HCT116 (cell line): ENCODE measurements around the gene PCYT1B. TPM values are rescaled to one million over a fixed set of nuclear protein-coding genes. Genes with fewer than 3 reads are reported as not detected.

Source experiments
- ATAC-seq: fragments of 200-7000 bp; cut with Tn5 transposase; 2 replicates; pipeline ENCODE4 v1.9.1; 2020; ENCODE audit warnings: mild to moderate bottlenecking, moderate library complexity
- BruUV-seq: library from RNA; stranded (reverse); fragments of 400-500 nt; replicated peaks from 2 replicates; lab custom pipeline; 2021; lab: Mats Ljungman, UMichigan
- CTCF ChIA-PET: fragments of 300-600 bp; sonication (Branson Sonifier 250); formaldehyde crosslinking; loops from one replicate; lab custom pipeline; 2021; ENCODE audit warnings: antibody characterized with exemption; lab: Charles Lee
- POLR2A ChIA-PET: fragments of 300-600, 350-600 bp; sonication (Branson Sonifier 250); formaldehyde crosslinking; loops from one replicate; lab custom pipeline; 2021; ENCODE audit warnings: antibody characterized with exemption; lab: Charles Lee
- RAD21 ChIA-PET, 2 experiments: fragments of 300-600 bp; sonication (Branson Sonifier 250); formaldehyde crosslinking; loops; one replicate each; lab custom pipeline; 2023; ENCODE audit warnings: low total read pairs in 2 of 2; ENCODE audit not compliant: uncharacterized antibody in 2 of 2, unreplicated experiment in 2 of 2, low non-redundant PET in 1 of 2; lab: Charles Lee
- DNase-seq: peaks from one replicate; pipeline ENCODE4 v3.0.0-alpha.2; 2010; ENCODE audit warnings: low read depth, low spot score
- H2AFZ ChIP-seq: fragments of 200-600 bp; shearing (Covaris generic), sonication (generic); 2 replicates; pipeline ENCODE4 v1.6.1; 2017; ENCODE audit warnings: low read depth, mixed run types, mixed read lengths, antibody characterized with exemption, low read length; ENCODE audit not compliant: poor library complexity, severe bottlenecking
- H3K27ac ChIP-seq: 2 replicates; pipeline ENCODE4 v1.5.1; 2012; ENCODE audit warnings: low read depth, low read length
- H3K27me3 ChIP-seq: fragments of 200-600 bp; sonication (generic); 2 replicates; pipeline ENCODE4 v1.6.1; 2016; ENCODE audit warnings: mixed run types, low read length, mixed read lengths; ENCODE audit not compliant: insufficient read depth
- H3K36me3 ChIP-seq, 2 experiments: fragments of 200-500 bp in 1 of 2; fragments of 200-600 bp in 1 of 2; sonication (Bioruptor generic) in 1 of 2; sonication (generic) in 1 of 2; 2 replicates each; pipeline versions ENCODE4 v1.5.1 to v1.6.1; 2014 to 2016; ENCODE audit warnings: low read length in 2 of 2, inconsistent platforms in 1 of 2, mixed read lengths in 1 of 2, mixed run types in 1 of 2; ENCODE audit not compliant: insufficient read depth in 2 of 2, control insufficient read depth in 1 of 2
- H3K4me1 ChIP-seq, 2 experiments: fragments of 200-600 bp in 1 of 2; sonication (generic) in 1 of 2; 2 replicates each; pipeline versions ENCODE4 v1.5.1 to v1.6.1; 2012 to 2017; ENCODE audit warnings: low read length in 2 of 2, inconsistent platforms in 1 of 2, mild to moderate bottlenecking in 1 of 2, mixed read lengths in 1 of 2, mixed run types in 1 of 2, moderate library complexity in 1 of 2; ENCODE audit not compliant: insufficient read depth in 2 of 2, control insufficient read depth in 1 of 2
- H3K4me2 ChIP-seq: fragments of 200-600 bp; sonication (generic); 2 replicates; pipeline ENCODE4 v1.6.1; 2017; ENCODE audit warnings: mixed run types, low read length, mixed read lengths
- H3K4me3 ChIP-seq, 2 experiments: fragments of 200-600 bp in 1 of 2; sonication (generic) in 1 of 2; replicated peaks in 1 of 2; 2 replicates each; pipeline ENCODE4 v1.5.1; 2011 to 2016; ENCODE audit warnings: low read length in 2 of 2, control low read depth in 1 of 2, low read depth in 1 of 2, mild to moderate bottlenecking in 1 of 2, mixed read lengths in 1 of 2, mixed run types in 1 of 2
- H3K79me2 ChIP-seq: fragments of 200-600 bp; sonication (generic); 2 replicates; pipeline ENCODE4 v1.6.1; 2017; ENCODE audit warnings: mild to moderate bottlenecking, mixed run types, low read length, moderate library complexity, mixed read lengths; ENCODE audit not compliant: insufficient read depth
- H3K9ac ChIP-seq: fragments of 200-600 bp; sonication (generic); 2 replicates; pipeline ENCODE4 v1.6.1; 2016; ENCODE audit warnings: low read length, mixed read lengths
- H3K9me2 ChIP-seq: fragments of 200-600 bp; sonication (generic), shearing (Covaris generic); 2 replicates; pipeline ENCODE4 v1.6.1; 2017; ENCODE audit warnings: mixed run types, mild to moderate bottlenecking, moderate library complexity; ENCODE audit not compliant: insufficient read depth
- H3K9me3 ChIP-seq, 2 experiments: fragments of 200-500 bp in 1 of 2; fragments of 200-600 bp in 1 of 2; sonication (Bioruptor generic) in 1 of 2; sonication (generic) in 1 of 2; 2 replicates each; pipeline ENCODE4 v1.6.1; 2014 to 2017; ENCODE audit warnings: low read length in 2 of 2, mixed read lengths in 2 of 2, inconsistent platforms in 1 of 2, low read depth in 1 of 2, mild to moderate bottlenecking in 1 of 2, mixed run types in 1 of 2, moderate library complexity in 1 of 2; ENCODE audit not compliant: control insufficient read depth in 1 of 2, insufficient read depth in 1 of 2
- H4K20me1 ChIP-seq: fragments of 200-600 bp; sonication (generic), shearing (Covaris generic); 2 replicates; pipeline ENCODE4 v1.6.1; 2017; ENCODE audit warnings: mixed run types, mild to moderate bottlenecking, moderate library complexity; ENCODE audit not compliant: insufficient read depth
- ATF3 ChIP-seq: IDR thresholded peaks from 2 replicates; pipeline ENCODE4 v1.6.1; 2012
- CBX3 ChIP-seq: IDR thresholded peaks from 2 replicates; pipeline ENCODE4 v1.6.1; 2012; ENCODE audit warnings: low read depth
- CEBPB ChIP-seq: IDR thresholded peaks from 2 replicates; pipeline ENCODE4 v1.6.1; 2012; ENCODE audit warnings: low read depth
- CTCF ChIP-seq, 3 experiments: fragments of 200-600 bp in 1 of 3; sonication (generic) in 1 of 3; IDR thresholded peaks in 2 of 3; conservative IDR thresholded peaks in 1 of 3; 2 replicates each; pipeline ENCODE4 v1.5.1; 2012 to 2017; ENCODE audit warnings: low read depth in 2 of 3, low read length in 2 of 3, antibody characterized with exemption in 1 of 3, borderline replicate concordance in 1 of 3, control low read depth in 1 of 3, mild to moderate bottlenecking in 1 of 3, mixed read lengths in 1 of 3, mixed run types in 1 of 3, moderate library complexity in 1 of 3; ENCODE audit not compliant: insufficient read depth in 1 of 3
- EGR1 ChIP-seq: IDR thresholded peaks from 2 replicates; pipeline ENCODE4 v1.6.1; 2012; ENCODE audit warnings: low read depth
- EZH2 ChIP-seq: fragments of 200-600 bp; sonication (generic); IDR thresholded peaks from 2 replicates; pipeline ENCODE4 v1.6.1; 2017; ENCODE audit warnings: antibody characterized with exemption, mixed run types
- EZH2phosphoT487 ChIP-seq: fragments of 200-600 bp; IDR thresholded peaks from 2 replicates; pipeline ENCODE4 v1.6.1; 2018; ENCODE audit warnings: antibody characterized with exemption, borderline replicate concordance
- FOSL1 ChIP-seq: IDR thresholded peaks from 2 replicates; pipeline ENCODE4 v1.6.1; 2012; ENCODE audit warnings: low read depth
- JUND ChIP-seq: IDR thresholded peaks from 2 replicates; pipeline ENCODE4 v1.6.1; 2012
- MAX ChIP-seq: IDR thresholded peaks from 2 replicates; pipeline ENCODE4 v1.6.1; 2012
- POLR2AphosphoS5 ChIP-seq: IDR thresholded peaks from 2 replicates; pipeline ENCODE4 v1.6.1; 2011; ENCODE audit warnings: mild to moderate bottlenecking, low read depth, low read length, moderate library complexity
- RAD21 ChIP-seq: IDR thresholded peaks from 2 replicates; pipeline ENCODE4 v1.6.1; 2012; ENCODE audit warnings: low read depth, mild to moderate bottlenecking
- REST ChIP-seq: IDR thresholded peaks from 2 replicates; pipeline ENCODE4 v1.6.1; 2012; ENCODE audit warnings: low read depth
- SIN3A ChIP-seq: IDR thresholded peaks from 2 replicates; pipeline ENCODE4 v1.6.1; 2012; ENCODE audit warnings: low read depth
- SP1 ChIP-seq: IDR thresholded peaks from 2 replicates; pipeline ENCODE4 v1.6.1; 2012; ENCODE audit warnings: low read depth
- SRF ChIP-seq: IDR thresholded peaks from 2 replicates; pipeline ENCODE4 v1.6.1; 2012; ENCODE audit warnings: low read depth
- TCF7L2 ChIP-seq: IDR thresholded peaks from 2 replicates; pipeline ENCODE4 v1.7.0; 2011; ENCODE audit warnings: borderline replicate concordance, inconsistent platforms; ENCODE audit not compliant: insufficient read depth, insufficient read length; ENCODE audit errors: extremely low read depth
- YY1 ChIP-seq: IDR thresholded peaks from 2 replicates; pipeline ENCODE4 v1.6.1; 2011; ENCODE audit warnings: low read length, low read depth, moderate library complexity, mild to moderate bottlenecking; ENCODE audit not compliant: insufficient replicate concordance; ENCODE audit errors: extremely low read depth
- ZBTB33 ChIP-seq: IDR thresholded peaks from 2 replicates; pipeline ENCODE4 v1.6.1; 2011; ENCODE audit warnings: mild to moderate bottlenecking, low read length, moderate library complexity; ENCODE audit not compliant: insufficient replicate concordance; ENCODE audit errors: extremely low read depth
- ZNF274 ChIP-seq: fragments of 200-500 bp; sonication (Bioruptor generic); IDR thresholded peaks from 2 replicates; pipeline ENCODE4 v1.6.1; 2014; ENCODE audit warnings: mild to moderate bottlenecking, low read depth, low read length, inconsistent platforms
- intact Hi-C: fragments of 100-400 bp; cut with micrococcal nuclease; formaldehyde crosslinking; loops from 2 replicates; pipeline ENCODE4 v1.10.0; 2022
- total RNA-seq: library from RNA; stranded (reverse); gene quantifications from one replicate; pipeline ENCODE4 v1.2.1, GENCODE V29; 2021; ENCODE audit not compliant: unreplicated experiment

The PCYT1B gene
- total RNA-seq, 1 experiment from 2014 or later, result not detected

GRCh38 chrX:24574743-24575142 is 72.4 kb downstream of the PCYT1B start:
- Histone ChIP-seq H3K4me3 (no peak overlapping the region), H3K4me2 (no peak overlapping the region), H3K79me2 (no peaks in the 10 kb centered on the region), H4K20me1 (no peaks in the 10 kb centered on the region), H3K27me3 (no peaks in the 10 kb centered on the region), H3K9me3 (no peaks in the 10 kb centered on the region), H3K9me2 (no peaks in the 10 kb centered on the region), H3K36me3 (no peaks in the 10 kb centered on the region), H3K9ac (no peak overlapping the region), H3K27ac (no peak overlapping the region), H3K4me1 (no peaks in the 10 kb centered on the region), H2AFZ (no peak overlapping the region)
- RAD21 ChIA-PET, result no interaction called here
- POLR2A ChIA-PET, result no interaction called here
- no peak for ATAC-seq
- no peak for DNase-seq
- intact Hi-C loops, result no loop called here
- CTCF ChIA-PET, result no interaction called here
- BruUV-seq, result no TSS peak
- no peak for TF ChIP-seq CEBPB
- TF ChIP-seq REST, result no peak
- no peak for TF ChIP-seq ZNF274
- TF ChIP-seq YY1, result no peak
- no peak for TF ChIP-seq POLR2AphosphoS5
- no peak for TF ChIP-seq SRF
- no peak for TF ChIP-seq FOSL1
- TF ChIP-seq EZH2, result no peak
- no peak for TF ChIP-seq CBX3
- TF ChIP-seq SP1, result no peak
- TF ChIP-seq MAX, result no peak
- no peak for TF ChIP-seq TCF7L2
- no peak for TF ChIP-seq JUND
- no peak for TF ChIP-seq EGR1
- TF ChIP-seq CTCF (IDR thresholded peaks at IDR 0.05 in 2 of 3, conservative IDR thresholded peaks at IDR 0.05 in 1 of 3; ENCODE audit: borderline replicate concordance in 1 of 3, insufficient read depth in 1 of 3, low read depth in 2 of 3, low read length in 2 of 3), result no peak
- TF ChIP-seq ATF3, result no peak
- no peak for TF ChIP-seq EZH2phosphoT487
- no peak for TF ChIP-seq SIN3A
- TF ChIP-seq RAD21, result no peak
- TF ChIP-seq ZBTB33, result no peak
- TF ChIP-seq, all 23 proteins: peak for 0
